Measurements from ENCODE around the gene ROBO2.

GRCh38 chr3:77394046-77394445, 354.1 kb downstream of the ROBO2 start:
- TF ChIP-seq, protein P1, sequence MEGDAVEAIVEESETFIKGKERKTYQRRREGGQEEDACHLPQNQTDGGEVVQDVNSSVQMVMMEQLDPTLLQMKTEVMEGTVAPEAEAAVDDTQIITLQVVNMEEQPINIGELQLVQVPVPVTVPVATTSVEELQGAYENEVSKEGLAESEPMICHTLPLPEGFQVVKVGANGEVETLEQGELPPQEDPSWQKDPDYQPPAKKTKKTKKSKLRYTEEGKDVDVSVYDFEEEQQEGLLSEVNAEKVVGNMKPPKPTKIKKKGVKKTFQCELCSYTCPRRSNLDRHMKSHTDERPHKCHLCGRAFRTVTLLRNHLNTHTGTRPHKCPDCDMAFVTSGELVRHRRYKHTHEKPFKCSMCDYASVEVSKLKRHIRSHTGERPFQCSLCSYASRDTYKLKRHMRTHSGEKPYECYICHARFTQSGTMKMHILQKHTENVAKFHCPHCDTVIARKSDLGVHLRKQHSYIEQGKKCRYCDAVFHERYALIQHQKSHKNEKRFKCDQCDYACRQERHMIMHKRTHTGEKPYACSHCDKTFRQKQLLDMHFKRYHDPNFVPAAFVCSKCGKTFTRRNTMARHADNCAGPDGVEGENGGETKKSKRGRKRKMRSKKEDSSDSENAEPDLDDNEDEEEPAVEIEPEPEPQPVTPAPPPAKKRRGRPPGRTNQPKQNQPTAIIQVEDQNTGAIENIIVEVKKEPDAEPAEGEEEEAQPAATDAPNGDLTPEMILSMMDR (IDR thresholded peaks at IDR 0.05; ENCODE audit: low read length) = no peak
- TF ChIP-seq EZH2 (IDR thresholded peaks at IDR 0.05; ENCODE audit: borderline replicate concordance, low read length) = no peak
